Measurements from ENCODE around the gene DPYD.

The DPYD gene

DNA sequence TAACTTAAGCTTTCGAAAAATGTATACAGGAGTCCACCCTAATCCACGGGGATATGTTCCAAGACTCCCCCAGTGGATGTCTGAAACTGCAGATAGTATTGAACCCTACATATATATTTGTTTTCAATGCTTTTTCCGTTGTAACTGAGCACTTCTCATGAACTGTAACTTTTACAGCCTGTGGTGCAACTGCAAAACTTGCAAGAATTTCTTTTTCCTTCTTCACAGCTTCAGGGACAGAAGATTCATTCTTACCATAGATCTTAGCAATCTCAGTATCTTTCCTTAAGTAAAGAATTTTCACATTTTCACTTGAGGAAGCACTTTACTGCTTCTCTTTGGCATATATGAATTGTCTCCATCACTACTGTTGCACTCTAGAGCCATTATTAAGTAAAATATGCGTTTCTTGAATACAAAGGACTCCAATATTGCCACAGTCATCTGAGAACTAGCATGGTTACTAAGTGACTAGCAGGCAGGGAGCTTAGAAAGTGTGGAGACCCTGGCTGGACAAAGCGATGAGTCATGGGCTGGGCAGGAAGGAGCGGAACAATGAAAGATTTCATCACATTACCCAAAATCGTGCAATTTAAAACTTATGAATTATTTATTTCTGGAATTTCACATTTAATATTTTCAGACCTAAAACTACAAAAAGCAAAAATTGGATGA is 14.1 kb downstream of the DPYD start:
- no peak for DNase-seq

DNA sequence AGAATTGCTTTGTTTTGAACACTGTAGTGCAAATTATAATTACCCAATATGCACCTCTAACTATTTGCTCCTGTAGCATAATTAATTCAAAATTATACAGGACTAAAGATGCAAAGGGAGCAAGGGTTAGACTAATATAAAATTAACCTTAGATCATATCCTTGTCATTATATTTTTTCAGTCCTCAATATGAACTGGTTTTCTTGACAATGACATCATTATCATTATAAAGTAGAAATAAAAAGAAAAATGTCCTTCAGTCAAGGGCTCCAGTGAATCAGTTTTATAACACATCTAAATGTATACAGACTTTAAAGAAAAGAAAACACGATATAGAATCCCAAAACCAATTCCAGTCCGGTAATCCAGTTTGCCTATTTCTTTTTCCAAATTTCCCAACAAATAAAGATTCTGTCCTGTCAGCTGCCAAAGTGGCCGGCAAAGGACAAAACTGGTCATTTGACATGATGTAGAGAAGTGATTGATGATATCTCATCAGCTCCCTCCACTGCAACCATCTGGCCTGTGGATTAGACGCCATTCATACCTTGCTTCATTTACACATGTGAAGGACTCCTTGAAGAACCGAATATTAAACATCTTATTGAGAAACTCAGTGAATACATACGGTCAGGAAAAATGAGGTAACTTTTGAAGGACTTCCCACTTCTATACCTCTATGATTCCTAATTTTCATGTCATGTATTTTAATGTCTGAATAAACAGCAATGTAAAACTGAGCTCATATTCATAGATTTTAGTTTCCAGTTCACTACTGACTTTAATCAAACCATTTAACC is 15.5 kb downstream of the DPYD start:
- DNase-seq = no peak

DNA sequence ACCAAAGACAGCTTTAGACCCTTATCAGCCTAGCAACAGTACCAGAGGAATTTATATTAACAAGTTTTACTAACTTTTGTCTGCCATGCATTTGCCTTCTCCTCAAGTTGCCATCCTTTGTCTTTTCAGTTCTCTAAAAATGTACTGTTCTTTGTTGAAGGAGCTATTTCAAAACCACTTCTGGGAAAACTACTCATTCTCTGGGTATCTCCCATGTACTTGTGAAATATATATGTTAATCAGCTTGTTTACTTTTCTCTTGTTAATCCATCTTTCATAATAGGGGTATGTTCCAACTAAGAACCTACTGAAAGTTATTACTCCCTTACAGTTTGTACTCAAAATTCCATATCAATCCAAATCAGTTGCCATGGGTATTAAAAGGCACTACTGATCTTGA is 16.3 kb downstream of the DPYD start:
- no peak for DNase-seq

DNA sequence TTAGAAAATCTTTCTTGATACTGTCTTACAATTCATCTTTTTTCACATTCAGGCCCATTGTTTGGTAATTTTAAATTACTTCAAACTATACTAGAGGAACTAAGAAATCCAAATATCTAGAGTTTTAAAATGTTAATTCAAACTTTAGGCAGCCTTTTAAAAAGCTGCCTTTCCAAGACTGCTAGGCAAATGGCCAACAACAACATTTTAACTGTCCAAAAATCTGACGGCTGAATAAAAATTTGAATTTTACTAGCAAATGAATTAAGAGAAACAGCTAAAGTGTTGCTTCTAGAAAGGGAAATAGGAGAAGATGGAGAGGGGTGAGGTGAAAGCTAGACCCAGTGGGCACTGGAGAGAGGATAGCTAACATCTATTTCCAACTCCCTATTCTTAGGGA is 17.2 kb downstream of the DPYD start:
- DNase-seq = no peak

DNA sequence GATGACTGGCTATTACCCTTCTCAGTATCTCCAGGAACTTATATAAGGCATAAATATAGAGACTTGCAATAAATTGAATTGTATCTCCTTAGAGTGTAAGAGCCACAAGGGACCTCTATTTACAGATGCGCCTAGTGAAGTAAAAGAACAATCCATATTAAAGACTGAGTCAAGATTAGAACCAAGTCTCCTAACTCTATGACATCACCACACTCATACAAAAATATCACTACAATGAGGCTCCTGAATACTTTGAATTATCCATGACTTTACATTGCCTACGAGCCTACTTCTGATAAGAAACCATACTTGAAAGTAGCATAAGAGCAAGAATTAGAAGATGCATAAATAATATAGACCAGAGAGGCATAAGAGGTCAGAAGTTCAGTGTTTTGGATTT is 18.8 kb downstream of the DPYD start:
- DNase-seq = no peak

DNA sequence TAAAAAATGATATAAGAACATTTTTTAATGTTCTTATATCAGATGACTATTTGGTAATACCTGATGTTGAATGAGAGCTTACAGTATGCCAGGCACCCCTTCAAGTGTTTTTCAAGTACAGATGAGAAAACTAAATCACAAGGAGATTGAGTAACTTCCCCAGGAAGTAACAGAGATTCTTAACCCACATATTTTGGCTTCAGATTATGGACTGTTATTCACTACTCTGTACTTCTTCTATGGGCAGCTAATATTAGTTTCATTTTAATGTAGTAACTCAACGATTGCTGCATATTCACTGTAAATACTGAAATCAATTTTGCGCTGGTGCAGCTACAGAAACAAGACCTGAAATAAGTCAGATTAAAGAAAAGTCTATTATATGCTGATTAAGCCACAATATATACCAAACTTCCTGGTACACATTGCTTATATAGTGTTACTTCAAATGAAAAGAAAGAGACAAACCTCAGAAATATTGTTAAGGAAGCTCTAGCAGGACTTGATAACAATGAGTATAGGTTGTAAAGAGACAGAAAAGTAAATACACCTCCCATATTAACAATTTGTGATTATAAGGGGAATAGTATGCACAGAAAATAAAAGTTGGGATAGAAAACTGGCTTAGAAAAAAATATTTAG is 19.7 kb downstream of the DPYD start:
- DNase-seq = no peak

DNA sequence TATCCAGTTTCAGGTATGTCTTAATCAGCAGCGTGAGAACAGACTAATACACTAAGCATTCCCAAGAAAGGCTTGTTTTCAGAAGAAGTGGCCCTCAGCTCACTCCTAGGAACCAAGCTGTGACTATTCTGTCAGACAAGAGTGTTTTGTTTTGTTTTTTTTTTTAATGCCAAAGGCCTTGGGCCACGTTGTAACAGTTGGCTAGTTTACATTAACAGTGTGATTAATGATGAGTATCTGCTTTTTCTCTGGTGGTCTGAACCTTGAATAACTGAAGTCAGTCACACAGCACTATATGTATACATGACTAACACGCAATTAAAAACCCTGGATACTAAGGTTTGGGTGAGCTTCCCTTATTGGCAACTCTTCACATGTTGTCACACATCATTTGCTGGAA is 21.9 kb downstream of the DPYD start:
- DNase-seq = no peak

DNA sequence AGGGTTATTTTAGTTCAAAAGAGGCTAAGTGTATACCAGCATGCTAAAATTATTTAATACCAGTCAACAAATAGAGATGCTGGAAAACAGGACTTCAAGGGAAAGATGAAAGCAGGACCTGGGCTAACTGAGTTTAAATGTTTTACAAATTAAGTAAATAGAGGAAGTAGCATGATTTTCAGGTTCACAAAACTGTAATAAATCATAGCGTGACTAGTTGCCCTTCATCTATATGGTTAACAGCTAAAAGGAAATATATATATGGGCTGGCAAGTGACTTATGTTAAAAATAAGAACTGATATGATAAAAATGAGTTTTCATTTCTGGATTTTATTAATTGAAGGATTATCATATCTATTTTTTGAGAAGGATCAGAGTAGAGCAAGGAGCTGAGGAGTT is 25.6 kb downstream of the DPYD start:
- no peak for DNase-seq

DNA sequence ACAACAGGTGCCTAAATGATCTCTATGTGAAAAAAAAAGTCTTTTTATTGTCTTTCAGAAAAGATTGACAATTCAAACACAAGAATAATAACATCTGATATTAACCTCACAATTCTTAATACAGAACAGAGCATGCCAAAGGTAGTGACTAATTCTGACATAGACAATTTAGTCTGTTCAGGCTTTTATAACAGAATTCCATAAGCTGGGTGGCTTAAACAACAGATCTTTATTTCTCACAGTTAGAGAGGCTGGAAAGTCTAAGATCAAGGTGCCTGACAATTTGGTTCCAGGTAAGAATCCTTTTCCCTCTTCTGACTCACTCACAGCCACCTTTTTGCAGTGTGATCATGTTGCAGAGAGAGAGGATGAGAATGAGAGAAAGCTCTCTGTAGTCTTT is 27.0 kb downstream of the DPYD start:
- no peak for DNase-seq

DNA sequence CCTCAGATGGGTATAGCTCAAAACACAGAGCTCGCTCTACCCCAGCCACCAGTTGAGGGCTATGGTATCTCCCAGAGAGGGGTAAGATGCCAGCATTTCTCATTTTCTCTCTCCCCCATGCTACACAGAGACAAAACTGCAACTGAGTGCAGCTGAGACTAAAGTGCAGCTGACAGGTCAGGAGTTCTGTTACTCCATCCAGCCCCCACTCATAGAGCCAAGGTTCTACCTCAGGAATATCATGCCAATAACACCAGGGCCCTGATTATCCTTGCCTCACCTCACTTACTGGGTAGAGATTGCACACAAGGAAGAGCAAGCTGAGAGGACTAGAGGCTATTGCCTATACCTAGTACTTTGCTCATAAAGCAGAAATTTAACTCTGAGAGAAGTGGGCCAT is 34.6 kb downstream of the DPYD start:
- DNase-seq = no peak

DNA sequence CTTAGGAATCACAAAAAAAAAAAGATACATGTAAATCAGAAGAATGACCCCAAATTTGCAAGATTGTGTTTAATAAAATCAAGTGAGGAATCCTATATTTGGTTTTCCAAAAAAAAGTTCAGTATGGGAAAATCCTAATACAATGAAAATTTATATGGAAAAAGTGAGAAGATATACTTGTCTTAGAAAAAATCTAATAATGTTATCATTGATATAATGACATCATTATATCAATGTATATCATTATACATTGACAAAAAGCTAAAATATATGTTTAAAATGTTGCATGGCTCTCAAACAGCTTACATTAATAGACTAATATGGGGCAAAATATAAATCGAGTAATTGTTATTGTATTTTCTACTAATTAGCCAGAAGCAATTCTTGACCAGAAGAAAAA is 37.0 kb downstream of the DPYD start:
- no peak for DNase-seq

DNA sequence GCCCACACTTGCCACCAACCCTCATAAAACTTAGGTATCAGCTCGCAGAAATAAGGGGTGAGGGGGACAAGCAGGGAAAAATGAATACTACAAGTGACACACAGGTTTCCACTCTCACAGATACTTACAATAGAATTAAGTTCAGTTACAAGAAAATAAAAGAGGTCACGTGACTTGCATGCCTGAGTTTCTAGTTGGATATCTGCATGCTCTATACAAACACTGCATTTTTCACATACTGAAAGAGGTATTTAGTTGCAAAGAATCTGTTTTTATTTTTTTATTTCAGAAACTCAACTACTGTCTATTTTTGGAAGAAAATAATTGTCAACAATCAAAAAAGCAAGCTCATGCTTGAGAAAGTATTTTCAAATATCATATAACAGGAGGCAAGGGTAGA is 43.5 kb downstream of the DPYD start:
- no peak for DNase-seq

DNA sequence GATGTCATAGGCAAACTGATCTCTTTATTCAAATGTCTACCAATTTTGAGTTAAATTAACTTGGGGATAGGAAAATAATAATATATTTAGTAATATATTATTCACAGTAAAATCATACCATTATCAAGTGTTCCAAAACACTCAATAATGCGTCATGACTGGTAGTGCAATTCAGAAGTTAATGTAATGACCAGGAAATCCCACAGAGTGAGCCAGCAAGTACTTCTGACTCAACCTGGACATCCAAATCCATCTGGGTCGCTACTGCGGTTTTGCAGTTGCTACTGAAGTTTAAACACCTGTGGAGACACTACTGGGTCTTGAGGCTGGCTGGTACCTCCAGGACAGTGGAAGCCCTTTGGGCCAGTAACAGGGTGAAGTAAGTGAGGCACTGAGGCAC is 44.8 kb downstream of the DPYD start:
- no peak for DNase-seq

DNA sequence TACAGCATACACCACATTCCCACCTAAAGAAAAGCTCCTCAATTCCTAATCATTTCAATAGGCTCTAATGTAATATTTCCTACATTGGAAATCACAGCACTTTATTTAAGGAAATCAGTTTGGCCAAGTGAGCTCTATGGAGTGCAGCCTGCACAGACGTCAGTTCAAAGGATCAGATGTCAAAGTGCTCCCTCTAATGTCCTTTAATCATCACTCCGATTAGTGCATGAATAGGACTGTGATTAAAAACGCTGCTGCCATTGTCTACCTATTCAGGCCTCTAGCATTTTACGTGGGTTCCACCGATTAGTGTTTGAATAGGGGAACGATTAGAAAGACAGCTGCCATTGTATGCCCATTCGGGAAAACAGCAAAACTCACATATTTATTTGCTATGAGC is 50.2 kb downstream of the DPYD start:
- DNase-seq = no peak

DNA sequence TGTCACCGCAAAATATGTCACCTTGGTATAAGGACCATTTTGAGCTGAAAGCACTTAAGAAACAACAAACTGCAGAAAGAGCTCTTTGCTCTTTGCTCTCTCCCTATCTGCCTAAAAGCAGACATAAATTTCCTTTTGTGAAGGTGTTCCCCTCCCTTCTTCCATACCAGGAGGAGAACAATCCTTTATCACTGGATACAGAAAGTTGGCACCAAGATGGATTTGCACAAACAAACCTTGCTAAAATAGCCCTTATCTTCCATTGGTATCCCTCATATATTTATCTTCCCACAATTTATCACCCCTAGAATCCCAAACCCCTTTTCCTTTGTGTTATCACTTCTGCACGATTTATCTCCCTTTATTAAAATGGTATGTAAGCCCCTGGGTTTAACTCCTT is 51.4 kb downstream of the DPYD start:
- DNase-seq = no peak

DNA sequence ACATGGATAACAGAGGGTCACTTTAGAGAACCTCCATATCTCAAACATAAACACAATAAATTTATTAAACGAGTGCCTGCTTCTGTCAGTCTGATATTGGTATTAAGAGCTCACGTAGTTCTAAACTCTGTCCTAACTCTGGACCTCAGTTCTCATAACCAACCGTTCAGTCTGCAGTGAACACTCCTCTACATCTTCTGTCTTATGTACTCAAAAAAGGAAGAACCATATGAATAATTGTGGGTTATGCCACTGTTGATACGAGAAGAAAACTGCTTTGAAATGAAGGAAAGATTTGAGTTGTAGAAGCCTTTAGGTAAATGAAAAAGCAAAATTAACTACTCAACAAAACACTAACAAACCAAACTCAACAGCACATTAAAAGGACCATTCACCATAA is 53.7 kb downstream of the DPYD start:
- no peak for DNase-seq

DNA sequence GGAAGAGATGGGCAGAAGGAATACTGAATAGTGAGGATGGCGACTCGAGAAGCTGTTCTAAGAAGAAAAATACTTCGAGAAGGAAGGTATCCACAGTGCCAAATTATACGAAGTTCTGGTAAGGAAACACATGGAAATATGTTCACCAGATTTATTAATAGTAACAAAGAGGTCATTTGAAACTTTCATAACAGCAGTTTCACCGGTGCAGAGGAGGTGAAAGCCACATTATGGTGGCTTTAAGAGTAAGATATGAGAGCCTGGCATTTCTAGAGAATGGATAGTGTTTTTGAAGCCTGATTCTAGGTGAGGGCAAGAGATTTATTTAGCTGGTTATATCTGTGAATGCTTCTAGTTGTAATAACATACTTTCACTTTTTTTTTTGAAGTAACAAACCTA is 56.2 kb downstream of the DPYD start:
- DNase-seq = no peak

DNA sequence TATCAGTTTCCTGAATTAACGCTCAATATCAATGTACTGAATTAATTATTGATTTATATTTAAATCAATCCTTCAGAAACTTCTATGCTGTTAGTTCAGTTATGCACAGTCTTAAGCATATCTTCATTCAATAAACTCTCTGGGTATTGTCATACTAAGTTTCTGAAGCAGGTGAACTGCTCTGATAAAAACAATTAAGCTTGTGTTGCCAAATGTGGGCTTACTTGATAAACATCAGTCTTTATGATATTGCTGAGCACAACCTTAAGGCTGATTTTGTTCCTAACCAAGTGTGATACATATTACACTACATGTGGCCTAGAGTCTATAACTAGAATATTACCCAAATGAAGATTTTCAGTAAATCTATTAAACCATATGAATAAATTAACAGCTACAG is 67.6 kb downstream of the DPYD start:
- DNase-seq = no peak

DNA sequence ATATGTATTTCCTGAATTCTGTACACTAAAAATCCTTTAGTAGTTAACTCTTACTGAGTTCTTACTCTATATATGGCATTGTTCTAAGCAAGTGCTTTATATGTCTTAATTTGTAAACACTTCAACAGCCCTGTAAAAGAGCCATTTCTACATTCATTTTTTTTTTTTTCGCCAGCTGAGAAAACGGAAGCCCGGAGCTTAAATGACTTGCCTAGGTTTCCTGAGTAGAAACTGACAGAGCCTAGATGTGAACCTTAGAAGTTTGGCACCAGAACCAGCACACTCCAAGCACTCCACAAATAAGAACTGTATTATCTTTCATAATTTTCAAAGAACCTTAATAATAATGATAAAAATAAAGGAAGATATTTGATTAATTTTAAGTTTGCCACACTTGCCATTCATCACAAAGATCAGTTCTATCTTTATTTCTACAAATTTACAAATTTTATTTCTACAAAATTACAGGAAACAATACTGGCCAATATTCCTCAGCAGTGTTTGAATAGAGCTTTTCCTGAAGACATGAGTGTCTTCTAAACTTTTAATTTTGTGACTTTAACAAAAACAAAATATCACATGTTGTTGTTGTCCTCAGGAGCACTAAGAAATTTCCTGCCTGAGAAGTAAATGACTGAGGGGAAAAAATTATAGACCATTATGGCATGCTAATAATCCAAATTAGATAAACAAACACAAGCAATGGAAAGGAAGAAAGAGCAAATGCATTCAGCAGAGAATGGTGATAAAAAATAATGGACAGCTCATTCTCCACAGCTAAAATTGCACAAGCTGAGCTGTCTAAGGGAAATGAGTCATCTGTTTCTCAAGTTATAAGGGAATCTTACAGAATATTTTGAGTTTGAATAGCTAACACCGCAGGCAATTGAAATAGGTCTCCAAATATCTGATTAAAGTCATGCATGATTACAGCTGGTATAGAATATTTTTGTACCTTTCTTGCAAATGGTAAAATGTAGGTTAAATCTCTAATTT is 71.2 kb downstream of the DPYD start:
- no peak for DNase-seq

DNA sequence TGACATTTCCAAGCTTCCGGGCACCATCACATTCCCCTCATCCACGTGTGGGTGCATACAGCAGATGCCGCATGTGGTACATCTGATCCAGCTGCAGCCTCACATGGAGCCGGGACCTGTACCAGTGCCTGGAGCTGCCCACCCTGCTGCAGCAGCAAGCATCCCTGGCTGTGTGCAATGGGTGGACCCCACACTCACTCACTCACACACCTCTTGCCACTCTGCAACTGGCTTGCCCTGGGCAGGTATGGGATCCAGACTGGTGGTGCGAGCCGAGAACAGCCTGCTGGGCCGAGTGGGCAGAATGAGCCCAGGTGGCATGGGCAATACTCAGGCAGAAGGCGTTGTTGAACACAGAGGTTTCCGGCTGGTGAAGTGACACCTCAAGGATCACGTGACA is 75.0 kb downstream of the DPYD start:
- DNase-seq = no peak

DNA sequence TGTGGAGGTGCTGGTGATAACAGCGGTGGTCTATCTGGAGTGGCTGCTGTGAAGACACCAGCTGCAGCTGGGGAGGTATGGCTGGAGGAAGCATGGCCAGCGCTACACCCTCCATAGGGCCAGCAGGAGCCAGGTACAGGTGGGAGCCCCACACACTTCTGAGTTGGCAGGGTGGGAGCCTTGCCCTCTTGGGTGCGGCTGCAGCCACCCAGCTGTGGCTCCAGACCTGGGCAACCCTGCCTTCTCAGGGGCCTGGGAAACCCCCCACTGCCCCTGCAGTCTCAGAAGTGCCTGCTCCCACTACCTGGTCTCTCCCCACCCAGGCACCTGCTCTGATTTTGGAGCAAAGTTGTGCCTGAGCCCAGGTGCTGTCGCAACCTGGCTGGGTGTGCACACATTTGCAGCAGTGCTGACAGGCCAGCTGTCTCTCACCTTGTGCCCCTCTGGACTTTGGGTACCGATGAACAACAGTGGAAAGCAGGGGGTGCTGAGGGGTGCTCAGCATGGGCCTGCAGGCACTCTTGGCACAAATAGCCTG is 76.2 kb downstream of the DPYD start:
- no peak for DNase-seq

DNA sequence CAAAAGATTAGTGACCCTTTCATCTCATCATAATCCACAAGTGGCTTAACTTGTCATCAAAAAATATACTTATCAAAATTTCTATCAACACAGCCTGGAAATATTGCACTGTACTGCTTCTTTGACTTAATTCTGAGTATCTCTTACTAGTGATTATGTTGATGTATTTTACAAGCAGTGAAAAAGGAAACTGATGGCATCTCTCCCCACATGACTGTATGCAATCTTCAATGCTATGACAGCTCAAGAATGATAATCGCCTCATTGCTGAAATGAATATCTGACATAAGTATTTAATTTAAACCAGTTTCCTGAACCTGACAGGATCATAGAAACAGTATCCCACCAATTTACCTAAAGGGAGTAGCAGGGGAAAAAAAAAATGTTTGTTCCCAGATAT is 79.5 kb downstream of the DPYD start:
- no peak for DNase-seq

DNA sequence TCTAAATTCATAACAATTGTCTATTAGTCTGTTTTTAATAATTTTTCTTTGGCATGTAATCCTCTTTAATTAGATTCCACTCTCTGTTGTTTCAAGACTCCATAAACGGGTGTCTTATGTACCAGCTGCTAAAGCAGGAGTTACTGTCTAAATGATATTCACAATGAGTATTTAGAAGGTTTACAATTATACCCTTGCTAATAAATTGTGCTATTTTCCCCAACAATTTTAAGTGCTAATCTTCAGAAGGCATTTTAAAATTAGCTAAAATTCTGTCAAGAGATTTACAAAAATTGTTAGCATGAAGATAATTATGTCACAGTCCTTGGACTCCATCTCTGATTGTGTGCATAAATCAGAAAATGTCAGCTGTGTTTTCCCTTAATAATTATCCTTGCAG is 83.7 kb downstream of the DPYD start:
- no peak for DNase-seq
